ENCODE data around the gene GFPT1. TPM values are rescaled to one million over a fixed set of nuclear protein-coding genes. Genes with fewer than 3 reads are reported as not detected.

The GFPT1 gene
- total and polyA plus RNA-seq, 9 of the 15 experiments (the other 6 are each of a cell fraction or from before 2014, with no cell fraction given): 6.6 to 38.3 (median 15.9) TPM

DNA sequence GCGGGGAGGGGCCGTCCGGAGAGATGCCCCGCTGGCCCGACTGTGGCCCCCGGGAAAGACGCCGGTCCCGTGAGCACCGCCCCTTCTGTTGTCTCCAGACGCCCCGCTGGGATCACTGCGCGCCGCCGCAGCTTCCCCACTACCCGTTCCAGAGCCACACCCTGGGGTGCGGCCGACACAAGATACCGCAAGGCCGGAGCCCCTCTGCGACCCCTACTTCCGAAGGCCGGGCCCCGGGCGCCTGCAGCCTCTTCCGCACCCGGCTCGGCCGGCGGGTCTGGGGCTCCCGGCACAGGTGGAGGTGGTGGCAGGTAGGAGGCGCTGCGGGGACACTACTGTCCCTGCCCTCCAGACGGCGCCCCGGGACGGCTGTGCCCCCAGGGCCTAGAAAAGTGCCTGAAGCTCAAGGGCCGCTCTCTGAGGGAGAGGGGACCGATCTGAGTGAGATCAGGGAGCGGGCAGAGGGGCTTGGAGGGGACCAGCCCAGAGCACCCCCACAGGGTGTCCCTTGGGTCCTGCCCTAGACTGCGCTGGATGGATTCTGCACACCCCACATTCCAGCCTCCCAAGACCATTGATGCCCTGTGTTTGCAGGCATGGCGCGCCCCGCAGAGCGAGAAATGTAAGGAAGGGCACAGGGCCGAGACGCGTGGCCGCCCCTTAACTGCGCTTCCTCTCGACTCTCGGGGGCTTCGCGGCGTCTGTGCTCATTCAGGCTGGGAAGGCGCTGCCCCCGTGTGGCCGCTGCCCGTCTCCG is 80.0 kb downstream of the GFPT1 start (continued):
- TF ChIP-seq ZBTB33 (CRISPR knock-in tag; IDR thresholded peaks at IDR 0.05) (no peak), ZFP1 (CRISPR knock-in tag; IDR thresholded peaks at IDR 0.05) (no peak), RB1 (IDR thresholded peaks at IDR 0.05; ENCODE audit: low read depth) (peak; percentile 21), JUN (IDR thresholded peaks at IDR 0.05; ENCODE audit: borderline replicate concordance, low read depth, low read length) (no peak), JUN (CRISPR knock-in tag; IDR thresholded peaks at IDR 0.05; ENCODE audit: borderline replicate concordance) (no peak), SLC30A9 (CRISPR knock-in tag; IDR thresholded peaks at IDR 0.05) (no peak), MTA3 (IDR thresholded peaks at IDR 0.05; ENCODE audit: borderline replicate concordance) (0 out of 2 replicates have a peak, but pooled peaks have one; percentile 45), NFIC (IDR thresholded peaks at IDR 0.05) (peak; percentile 40), KDM5B (IDR thresholded peaks at IDR 0.05; ENCODE audit: insufficient replicate concordance, low read depth, low read length) (no peak), HDGF (IDR thresholded peaks at IDR 0.05) (no peak), GTF2F1 (IDR thresholded peaks at IDR 0.05; ENCODE audit: low read depth, low read length) (no peak), RBM22 (IDR thresholded peaks at IDR 0.05; ENCODE audit: low read depth, low read length, poor library complexity, severe bottlenecking) (peak; percentile 72), CAMTA2 (CRISPR knock-in tag; conservative IDR thresholded peaks at IDR 0.05) (no peak), MAZ (CRISPR knock-in tag; conservative IDR thresholded peaks at IDR 0.05 in 1 of 2, IDR thresholded peaks at IDR 0.05 in 1 of 2) (peak; percentile 63 to 70; a peak in 3 of 4 replicates), POLR2B (IDR thresholded peaks at IDR 0.05; ENCODE audit: low read depth, partially characterized antibody) (no peak), NBN (IDR thresholded peaks at IDR 0.05; ENCODE audit: low read depth) (no peak; the same call in 1 of the 2 replicates), LCOR (CRISPR knock-in tag; IDR thresholded peaks at IDR 0.05) (peak; percentile 50; the same call in 1 of the 2 replicates), BDP1 (IDR thresholded peaks at IDR 0.05; ENCODE audit: insufficient read depth, insufficient read length) (no peak), HLTF (IDR thresholded peaks at IDR 0.05) (no peak), FOXJ2 (tag; IDR thresholded peaks at IDR 0.05) (no peak), STAT5B (CRISPR knock-in tag; IDR thresholded peaks at IDR 0.05) (no peak)
- TF ChIP-seq, protein P1, sequence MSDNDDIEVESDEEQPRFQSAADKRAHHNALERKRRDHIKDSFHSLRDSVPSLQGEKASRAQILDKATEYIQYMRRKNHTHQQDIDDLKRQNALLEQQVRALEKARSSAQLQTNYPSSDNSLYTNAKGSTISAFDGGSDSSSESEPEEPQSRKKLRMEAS (CRISPR knock-in tag; IDR thresholded peaks at IDR 0.05): no peak
